ENCODE results near the gene ZNF784. TPM values are rescaled to one million over a fixed set of nuclear protein-coding genes. Genes with fewer than 3 reads are reported as not detected.

ZNF784 gene
- total RNA-seq, 2 donors from 2014 or later, result 6.9 to 9.6 TPM

- Histone ChIP-seq H3K9me3 (no peaks in the 10 kb centered on the region), H3K27me3 (no peaks in the 10 kb centered on the region), H3K36me3 (replicated peaks in 1 of 2; ENCODE audit: insufficient read depth in 1 of 2, low read depth in 2 of 2) (peaks cover 0 to 1% of the 10 kb centered on the region in 2 donors), H3K27ac (no peak overlapping the region), H3K4me1 (peaks cover 13% of the 10 kb centered on the region), H3K4me3 (no peak overlapping the region)
- TF ChIP-seq POLR2A (IDR thresholded peaks at IDR 0.05) (no peak), CTCF (IDR thresholded peaks at IDR 0.05) (no peak)
- intact Hi-C loops (cut with DNase I), result no loop called here
- no peak for DNase-seq
- ATAC-seq, result no peak
- WGBS, 2 donors, result 86 to 96% methylated on average over 10 to 12 of the region's 12 CpGs
These were observed 3.8 kb downstream of the ZNF784 start for GRCh38 chr19:55620410-55621204.

- no peaks in the 10 kb centered on the region for H3K27me3 ChIP-seq
- peaks cover 6% of the 10 kb centered on the region for H3K4me1 ChIP-seq
- WGBS, 2 donors, result 68 to 80% methylated on average over 3 of the region's 3 CpGs
- no peak overlapping the region for H3K27ac ChIP-seq
- H3K4me3 ChIP-seq, result no peak overlapping the region
- no peaks in the 10 kb centered on the region for H3K9me3 ChIP-seq
- intact Hi-C loops (cut with DNase I), result loop anchor here (10.0 kb wide), 1 partner anchor 494 kb away; no protein-coding TSS in a partner anchor
- DNase-seq (no peak), ATAC-seq (no peak)
- no peak for TF ChIP-seq CTCF (IDR thresholded peaks at IDR 0.05)
- TF ChIP-seq POLR2A (IDR thresholded peaks at IDR 0.05), result no peak
- H3K36me3 ChIP-seq (replicated peaks in 1 of 2; ENCODE audit: insufficient read depth in 1 of 2, low read depth in 2 of 2), result peaks cover 0 to 3% of the 10 kb centered on the region in 2 donors
These were observed 5.1 kb downstream of the ZNF784 start for GRCh38 chr19:55619286-55619685.

DNA sequence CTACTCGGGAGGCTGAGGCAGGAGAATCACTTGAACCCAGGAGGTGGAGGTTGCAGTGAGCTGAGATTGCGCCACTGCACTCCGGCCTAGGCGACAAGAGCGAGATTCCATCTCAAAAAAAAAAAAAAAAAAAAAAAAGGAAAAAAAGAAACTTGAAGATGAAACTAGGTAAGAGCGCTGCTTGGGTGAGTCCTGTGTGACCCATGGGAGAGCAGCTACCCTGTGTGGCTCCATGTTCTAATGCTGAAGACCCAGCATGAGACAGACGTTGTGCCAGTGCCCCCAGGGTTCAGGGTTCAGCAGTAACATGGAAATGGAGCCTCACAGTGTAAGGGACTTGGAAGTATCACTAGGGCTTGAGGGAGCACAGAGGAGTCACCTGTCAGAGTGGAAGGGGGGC lies 5.9 kb downstream of the ZNF784 start:
- H3K27me3 ChIP-seq, result no peaks in the 10 kb centered on the region
- H3K4me1 ChIP-seq, result peaks cover under 1% of the 10 kb centered on the region
- 81 to 86% methylated on average over 7 of the region's 7 CpGs for WGBS, 2 donors
- peaks cover 0 to 3% of the 10 kb centered on the region in 2 donors for H3K36me3 ChIP-seq (replicated peaks in 1 of 2; ENCODE audit: insufficient read depth in 1 of 2, low read depth in 2 of 2)
- DNase-seq, result no peak
- no peaks in the 10 kb centered on the region for H3K9me3 ChIP-seq
- no peak for ATAC-seq
- TF ChIP-seq CTCF (IDR thresholded peaks at IDR 0.05) (no peak), POLR2A (IDR thresholded peaks at IDR 0.05) (no peak)
- intact Hi-C loops (cut with DNase I), result loop anchor here (10.0 kb wide), 1 partner anchor 494 kb away; no protein-coding TSS in a partner anchor
- H3K4me3 ChIP-seq, result no peak overlapping the region
- no peak overlapping the region for H3K27ac ChIP-seq

DNA sequence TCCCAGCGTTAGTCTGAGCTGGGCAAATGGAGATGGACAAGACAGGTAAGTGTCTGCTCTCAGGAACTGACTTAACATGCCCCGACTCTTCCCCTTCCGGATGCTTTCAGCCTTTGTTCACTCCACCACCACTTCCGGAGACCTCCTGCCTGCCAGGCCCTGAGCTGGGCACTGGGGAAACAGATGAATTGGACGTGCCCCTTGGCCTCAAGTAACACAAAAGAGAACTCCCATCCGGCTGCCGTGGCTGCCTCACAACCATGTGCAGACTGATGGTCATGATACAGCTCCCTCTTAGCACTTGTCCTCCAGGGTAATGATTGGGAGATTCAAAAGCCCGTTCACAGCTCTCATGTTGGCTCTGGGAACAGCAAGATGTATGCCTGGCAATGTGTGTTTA lies 6.9 kb downstream of the ZNF784 start:
- H3K4me1 ChIP-seq, result peaks cover 2% of the 10 kb centered on the region
- H3K4me3 ChIP-seq, result no peak overlapping the region
- intact Hi-C loops (cut with DNase I), result loop anchor here (10.0 kb wide), 1 partner anchor 493 kb away; no protein-coding TSS in a partner anchor
- no peaks in the 10 kb centered on the region for H3K27me3 ChIP-seq
- ATAC-seq, result no peak
- H3K9me3 ChIP-seq, result no peaks in the 10 kb centered on the region
- WGBS, 2 donors, result 84 to 90% methylated on average over 8 of the region's 8 CpGs
- DNase-seq, result no peak
- H3K36me3 ChIP-seq (replicated peaks in 1 of 2; ENCODE audit: insufficient read depth in 1 of 2, low read depth in 2 of 2), result peaks cover 0 to 3% of the 10 kb centered on the region in 2 donors
- no peak overlapping the region for H3K27ac ChIP-seq
- TF ChIP-seq POLR2A (IDR thresholded peaks at IDR 0.05), result no peak
- TF ChIP-seq CTCF (IDR thresholded peaks at IDR 0.05), result no peak
